Measurements from ENCODE around the gene HOXB6.

- no peak for TF ChIP-seq CTCF (IDR thresholded peaks at IDR 0.05)
- no peak for TF ChIP-seq POLR2A (IDR thresholded peaks at IDR 0.05; ENCODE audit: low read length)
- no peak for TF ChIP-seq USF2 (IDR thresholded peaks at IDR 0.05)
- TF ChIP-seq HOXA7 (CRISPR knock-in tag; IDR thresholded peaks at IDR 0.05): no peak
- no peak for TF ChIP-seq ELK1 (IDR thresholded peaks at IDR 0.05; ENCODE audit: low read depth, low read length)
- TF ChIP-seq RARB (CRISPR knock-in tag; IDR thresholded peaks at IDR 0.05): no peak
- no peak for TF ChIP-seq ZC3H11A (IDR thresholded peaks at IDR 0.05)
- TF ChIP-seq ESRRA (IDR thresholded peaks at IDR 0.05; ENCODE audit: borderline replicate concordance, low read length): no peak
- no peak for TF ChIP-seq JUN (IDR thresholded peaks at IDR 0.05)
- TF ChIP-seq RNF2 (IDR thresholded peaks at IDR 0.05; ENCODE audit: borderline replicate concordance, low read depth): no peak
- no peak for TF ChIP-seq RFX5 (IDR thresholded peaks at IDR 0.05)
- TF ChIP-seq CHD4 (IDR thresholded peaks at IDR 0.05; ENCODE audit: borderline replicate concordance): no peak
Measured at GRCh38 chr17:48605409-48605919, 678 bp upstream of the HOXB6 start.

All from A549 (cell line).